IMR-90 (cell line): Measurements from ENCODE around the gene ZYX. TPM values are rescaled to one million over a fixed set of nuclear protein-coding genes. Genes with fewer than 3 reads are reported as not detected.

Experiments used
- ATAC-seq: fragments of 200-7000 bp; cut with Tn5 transposase; 2 replicates; pipeline ENCODE4 v1.9.1; 2020; ENCODE audit warnings: low read depth, mild to moderate bottlenecking, moderate library complexity
- BruUV-seq: library from RNA; stranded (reverse); fragments of 400-500 nt; replicated peaks from 2 replicates; lab custom pipeline; 2021; lab: Mats Ljungman, UMichigan
- CTCF ChIA-PET: fragments of 300-600 bp; formaldehyde crosslinking; extraction: SDS; loops from one replicate; lab custom pipeline; 2021; ENCODE audit warnings: antibody characterized with exemption; lab: Yijun Ruan, JAX
- POLR2A ChIA-PET: fragments of 300-600 bp; sonication (Branson Sonifier 250); formaldehyde crosslinking; loops from one replicate; lab custom pipeline; 2022; ENCODE audit warnings: antibody characterized with exemption; ENCODE audit not compliant: unreplicated experiment; lab: Charles Lee
- DNase-seq: peaks from one replicate; pipeline ENCODE4 v3.0.0; 2013
- H2AFZ ChIP-seq: replicated peaks from 2 replicates; pipeline ENCODE3; 2013; ENCODE audit warnings: low read length, mild to moderate bottlenecking; ENCODE audit not compliant: poor library complexity
- H2AK5ac ChIP-seq: 2 replicates; pipeline ENCODE4 v1.6.1; 2013; ENCODE audit warnings: low read depth, low read length, inconsistent platforms
- H2AK9ac ChIP-seq: replicated peaks from 2 replicates; pipeline ENCODE3; 2013; ENCODE audit warnings: mild to moderate bottlenecking, low read depth, low read length, moderate library complexity; ENCODE audit not compliant: poor library complexity
- H2BK120ac ChIP-seq: 2 replicates; pipeline ENCODE4 v1.6.1; 2013; ENCODE audit warnings: low read depth, low read length, inconsistent platforms
- H2BK15ac ChIP-seq: 3 replicates; pipeline ENCODE4 v1.6.1; 2013; ENCODE audit warnings: low read depth, low read length, inconsistent platforms
- H2BK20ac ChIP-seq: 2 replicates; pipeline ENCODE4 v1.6.1; 2013; ENCODE audit warnings: low read depth, mild to moderate bottlenecking, inconsistent platforms, low read length, moderate library complexity
- H2BK5ac ChIP-seq: 2 replicates; pipeline ENCODE4 v1.6.1; 2013; ENCODE audit warnings: mild to moderate bottlenecking, low read depth, low read length, inconsistent platforms; ENCODE audit not compliant: poor library complexity, severe bottlenecking
- H3K14ac ChIP-seq: replicated peaks from 2 replicates; pipeline ENCODE4 v1.6.1; 2013; ENCODE audit warnings: low read depth, low read length, inconsistent platforms
- H3K18ac ChIP-seq: 2 replicates; pipeline ENCODE4 v1.6.1; 2013; ENCODE audit warnings: low read depth, low read length, control low read depth
- H3K23ac ChIP-seq: 2 replicates; pipeline ENCODE4 v1.6.1; 2013; ENCODE audit warnings: low read depth, low read length, inconsistent platforms
- H3K27ac ChIP-seq: 2 replicates; pipeline ENCODE4 v1.5.1; 2013; ENCODE audit warnings: mild to moderate bottlenecking, control low read depth, low read length; ENCODE audit not compliant: insufficient read depth
- H3K27me3 ChIP-seq: 2 replicates; pipeline ENCODE4 v1.6.1; 2013; ENCODE audit warnings: low read length; ENCODE audit not compliant: control insufficient read depth, insufficient read depth
- H3K36me3 ChIP-seq: 2 replicates; pipeline ENCODE4 v1.6.1; 2013; ENCODE audit warnings: low read length, mixed read lengths; ENCODE audit not compliant: control insufficient read depth, insufficient read depth
- H3K4ac ChIP-seq: 2 replicates; pipeline ENCODE4 v1.6.1; 2013; ENCODE audit warnings: low read depth, low read length, inconsistent platforms
- H3K4me1 ChIP-seq: 2 replicates; pipeline ENCODE4 v1.6.1; 2013; ENCODE audit warnings: low read length, mixed read lengths; ENCODE audit not compliant: control insufficient read depth, insufficient read depth
- H3K4me2 ChIP-seq: 2 replicates; pipeline ENCODE4 v1.6.1; 2013; ENCODE audit warnings: low read depth, mild to moderate bottlenecking, control low read depth, low read length, moderate library complexity
- H3K4me3 ChIP-seq: 2 replicates; pipeline ENCODE4 v1.5.1; 2013; ENCODE audit warnings: low read depth, mild to moderate bottlenecking, control low read depth, low read length, moderate library complexity; ENCODE audit not compliant: insufficient read depth
- H3K56ac ChIP-seq: 2 replicates; pipeline ENCODE4 v1.6.1; 2013; ENCODE audit warnings: low read length, inconsistent platforms; ENCODE audit not compliant: insufficient read depth; ENCODE audit errors: extremely low read depth
- H3K79me1 ChIP-seq, 2 experiments: 2 replicates each; pipeline ENCODE4 v1.6.1; 2013; ENCODE audit warnings: low read length in 2 of 2, inconsistent platforms in 1 of 2, low read depth in 1 of 2
- H3K9ac ChIP-seq: 2 replicates; pipeline ENCODE4 v1.6.1; 2013; ENCODE audit warnings: low read depth, low read length, control low read depth
- H3K9me1 ChIP-seq: 2 replicates; pipeline ENCODE4 v1.6.1; 2013; ENCODE audit warnings: low read length, inconsistent platforms; ENCODE audit not compliant: insufficient read depth
- H3K9me3 ChIP-seq: 2 replicates; pipeline ENCODE4 v1.6.1; 2013; ENCODE audit warnings: low read length; ENCODE audit not compliant: control insufficient read depth, insufficient read depth
- H4K20me1 ChIP-seq: 2 replicates; pipeline ENCODE4 v1.6.1; 2013; ENCODE audit warnings: low read length, inconsistent platforms; ENCODE audit not compliant: insufficient read depth
- H4K5ac ChIP-seq: 2 replicates; pipeline ENCODE4 v1.6.1; 2013; ENCODE audit warnings: mild to moderate bottlenecking, low read depth, low read length, control low read depth
- H4K8ac ChIP-seq, 2 experiments: 2 replicates each; pipeline ENCODE4 v1.6.1; 2013; ENCODE audit warnings: low read depth in 2 of 2, low read length in 2 of 2, control low read depth in 1 of 2, inconsistent platforms in 1 of 2
- H4K91ac ChIP-seq: 2 replicates; pipeline ENCODE4 v1.6.1; 2013; ENCODE audit warnings: low read depth, low read length, inconsistent platforms; ENCODE audit not compliant: insufficient read depth
- MXI1 ChIP-seq: IDR thresholded peaks from 2 replicates; pipeline ENCODE4 v1.6.1; 2012; ENCODE audit warnings: low read depth, mild to moderate bottlenecking, low read length, moderate library complexity, borderline replicate concordance
- WGBS, 2 experiments: methylation state at CpG; one replicate each; pipeline versions ENCODE4 v1.1.5 to v1.1.7; 2013; ENCODE audit warnings: missing lambda C conversion rate in 2 of 2; ENCODE audit not compliant: insufficient read length in 1 of 2; ENCODE audit errors: extremely low coverage in 2 of 2; 5-methylcytosine and 5-hydroxymethylcytosine counted together
- dilution Hi-C: fragments of 300-500 bp; cut with HindIII; formaldehyde crosslinking; loops from one replicate; pipeline ENCODE4 v1.14.3; 2018; ENCODE audit warnings: low sequenced_read_pairs; ENCODE audit not compliant: unreplicated experiment
- in situ Hi-C: fragments of 300-500 bp; cut with MboI; formaldehyde crosslinking; loops from 3 replicates; pipeline ENCODE4 v1.14.3; 2019; ENCODE audit warnings: low sequenced_read_pairs, inconsistent platforms, mixed read lengths
- intact Hi-C: fragments of 100-400 bp; cut with micrococcal nuclease; formaldehyde crosslinking; loops from 2 replicates; pipeline ENCODE4 v1.10.0; 2022
- polyA plus RNA-seq, 3 experiments: library from polyadenylated mRNA; depleted of rRNA; stranded (reverse); fragments of >200 nt; gene quantifications; 2 replicates each; pipeline ENCODE4 v1.2.3, GENCODE V29; 2012; ENCODE audit warnings: low replicate concordance in 1 of 3
- total RNA-seq: library from RNA; depleted of rRNA; stranded (reverse); fragments of >200 nt; gene quantifications from 2 replicates; pipeline ENCODE4 v1.2.3, GENCODE V29; 2012
- TF ChIP-seq, protein P1 (sequence below): conservative IDR thresholded peaks from 2 replicates; pipeline ENCODE4 v1.5.1; 2012; ENCODE audit warnings: mild to moderate bottlenecking, low read depth, low read length, improper control_type of control experiment

The ZYX gene
- total and polyA plus RNA-seq, 2 of the 4 experiments (the other 2 are of a cell fraction): 22.6 to 334 TPM

DNA sequence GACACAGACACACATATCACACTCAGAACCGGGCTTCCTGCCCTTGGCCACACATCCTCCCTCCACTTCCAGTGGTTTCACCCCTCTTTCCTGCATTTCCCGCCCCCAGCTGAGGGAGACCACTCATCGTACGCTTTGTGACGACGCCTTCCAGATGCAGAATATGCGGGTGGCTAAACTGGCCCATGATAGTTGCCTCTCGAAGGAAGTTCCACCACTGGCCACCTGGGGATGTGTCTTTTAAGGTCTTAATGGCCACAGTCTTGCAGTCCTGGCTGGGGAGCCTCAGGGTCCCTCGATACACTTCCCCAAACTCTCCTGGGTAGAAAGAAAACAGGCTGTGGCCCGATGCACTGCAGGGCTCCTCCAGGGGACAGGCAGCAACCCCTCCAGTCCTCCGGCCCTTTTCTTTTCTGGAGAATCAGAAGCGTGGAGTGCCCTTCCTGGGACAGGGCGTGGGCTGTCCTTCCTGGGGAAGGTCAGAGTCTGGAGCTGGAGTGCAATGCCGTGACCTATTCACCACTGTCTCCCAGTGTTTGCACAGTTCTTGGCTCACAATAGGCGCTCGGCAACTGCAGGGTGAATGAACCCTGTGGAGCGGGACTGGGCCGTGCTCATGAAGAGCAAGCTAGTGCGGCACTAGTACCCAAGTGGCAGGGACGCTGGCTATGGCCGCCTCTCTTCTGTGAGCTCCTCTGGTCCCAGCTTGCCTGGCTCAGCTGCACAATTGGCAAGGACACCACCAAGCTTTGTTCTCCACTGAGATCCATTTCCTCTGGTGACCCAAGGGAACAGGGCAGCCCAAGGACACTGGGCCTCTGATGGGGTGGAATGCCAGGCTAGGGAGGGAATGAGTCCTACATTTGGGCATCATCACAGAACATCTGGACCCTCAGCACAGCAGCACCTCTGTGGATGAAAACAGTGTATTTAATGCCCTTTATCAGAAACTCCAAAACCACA lies 14.3 kb downstream of the ZYX start:
- Histone ChIP-seq H3K9me1 (peaks cover 20% of the 10 kb centered on the region), H2BK120ac (no peak overlapping the region), H2BK20ac (no peak overlapping the region), H2BK5ac (no peak overlapping the region), H3K56ac (no peak overlapping the region), H4K5ac (no peak overlapping the region), H3K4me1 (peaks cover 27% of the 10 kb centered on the region), H3K9me3 (no peaks in the 10 kb centered on the region), H3K4me3 (no peak overlapping the region), H3K27me3 (peaks cover 3% of the 10 kb centered on the region; the same call in 1 of the 2 replicates), H3K14ac (no peak overlapping the region; the same call in 1 of the 2 replicates), H2BK15ac (no peak overlapping the region), H2AK5ac (no peak overlapping the region), H3K18ac (no peak overlapping the region), H4K20me1 (peaks cover 37% of the 10 kb centered on the region), H3K36me3 (peaks cover 24% of the 10 kb centered on the region), H3K4me2 (no peak overlapping the region), H2AFZ (no peak overlapping the region), H4K8ac (no peak overlapping the region), H3K79me1 (peaks cover 1 to 21% of the 10 kb centered on the region in 2 experiments; a peak in 3 of 4 replicates), H4K91ac (no peak overlapping the region), H3K27ac (no peak overlapping the region), H3K9ac (no peak overlapping the region), H3K23ac (no peak overlapping the region), H2AK9ac (no peak overlapping the region), H3K4ac (no peak overlapping the region; the same call in 1 of the 2 replicates)
- in situ Hi-C loops: no loop called here
- BruUV-seq: no TSS peak
- 82% methylated on average over 8 of the region's 21 CpGs; no CpG with 5 or more reads in 1 of the 2 experiments for WGBS, 2 experiments
- dilution Hi-C loops: no loop called here
- intact Hi-C loops: no loop called here
- ChIA-PET CTCF (interaction anchor here (1.1 kb wide), 1 partner anchor 155 kb away, joined by 3 read pairs; no protein-coding TSS in a partner anchor), POLR2A (interaction anchor here (0.7 kb wide), 1 partner anchor 10 kb away, joined by 3 read pairs; no protein-coding TSS in a partner anchor)
- DNase-seq: no peak
- ATAC-seq: no peak
- no peak for TF ChIP-seq MXI1
- TF ChIP-seq, protein P1, sequence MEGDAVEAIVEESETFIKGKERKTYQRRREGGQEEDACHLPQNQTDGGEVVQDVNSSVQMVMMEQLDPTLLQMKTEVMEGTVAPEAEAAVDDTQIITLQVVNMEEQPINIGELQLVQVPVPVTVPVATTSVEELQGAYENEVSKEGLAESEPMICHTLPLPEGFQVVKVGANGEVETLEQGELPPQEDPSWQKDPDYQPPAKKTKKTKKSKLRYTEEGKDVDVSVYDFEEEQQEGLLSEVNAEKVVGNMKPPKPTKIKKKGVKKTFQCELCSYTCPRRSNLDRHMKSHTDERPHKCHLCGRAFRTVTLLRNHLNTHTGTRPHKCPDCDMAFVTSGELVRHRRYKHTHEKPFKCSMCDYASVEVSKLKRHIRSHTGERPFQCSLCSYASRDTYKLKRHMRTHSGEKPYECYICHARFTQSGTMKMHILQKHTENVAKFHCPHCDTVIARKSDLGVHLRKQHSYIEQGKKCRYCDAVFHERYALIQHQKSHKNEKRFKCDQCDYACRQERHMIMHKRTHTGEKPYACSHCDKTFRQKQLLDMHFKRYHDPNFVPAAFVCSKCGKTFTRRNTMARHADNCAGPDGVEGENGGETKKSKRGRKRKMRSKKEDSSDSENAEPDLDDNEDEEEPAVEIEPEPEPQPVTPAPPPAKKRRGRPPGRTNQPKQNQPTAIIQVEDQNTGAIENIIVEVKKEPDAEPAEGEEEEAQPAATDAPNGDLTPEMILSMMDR: peak; percentile 16; the same call in 1 of the 2 replicates
